HepG2 (cell line): ENCODE data around the gene ISY1.

Experiments used
- HNRNPL ChIP-seq: fragments of 200-400 bp; formaldehyde crosslinking; IDR thresholded peaks from 2 replicates; pipeline ENCODE4 v1.6.1; 2017; ENCODE audit warnings: mild to moderate bottlenecking, low read depth, low read length
- NR3C1 ChIP-seq: sonication (generic); formaldehyde crosslinking; IDR thresholded peaks from 2 replicates; pipeline ENCODE4 v1.4.0; 2020; ENCODE audit warnings: missing genetic modification reagents
- POLR2A ChIP-seq, 2 experiments: IDR thresholded peaks; 2 replicates each; pipeline ENCODE4 v1.6.1; 2011; ENCODE audit warnings: low read depth in 2 of 2, low read length in 2 of 2, mild to moderate bottlenecking in 1 of 2, moderate library complexity in 1 of 2; ENCODE audit not compliant: insufficient read depth in 1 of 2
- REPIN1 ChIP-seq: sonication (generic); formaldehyde crosslinking; IDR thresholded peaks from 2 replicates; pipeline ENCODE4 v1.8.0; 2022; ENCODE audit warnings: missing genetic modification reagents, low read depth, mild to moderate bottlenecking, borderline replicate concordance
- ZIK1 ChIP-seq: sonication (generic); formaldehyde crosslinking; IDR thresholded peaks from 2 replicates; pipeline ENCODE4 v1.5.0; 2020; ENCODE audit warnings: mild to moderate bottlenecking, low read depth, missing genetic modification reagents, borderline replicate concordance
- ZKSCAN8 ChIP-seq: IDR thresholded peaks from 2 replicates; pipeline ENCODE4 v1.6.1; 2016; ENCODE audit warnings: borderline replicate concordance, missing genetic modification reagents, missing compliant biosample characterization

GRCh38 chr3:129105862-129106261, 55.0 kb downstream of the ISY1 start:
- TF ChIP-seq POLR2A (IDR thresholded peaks at IDR 0.05; ENCODE audit: insufficient read depth in 1 of 2, low read depth in 2 of 2, low read length in 2 of 2) (no peak), NR3C1 (CRISPR knock-in tag) (no peak), ZIK1 (CRISPR knock-in tag) (no peak), HNRNPL (no peak), REPIN1 (CRISPR knock-in tag) (no peak), ZKSCAN8 (no peak)
